Endothelial cell of umbilical vein (primary cell): ENCODE results near the gene LDLRAD2. TPM values are rescaled to one million over a fixed set of nuclear protein-coding genes. Genes with fewer than 3 reads are reported as not detected.

ENCODE experiments used
- BruUV-seq: library from RNA; stranded (reverse); fragments of 400-500 nt; replicated peaks from 2 replicates; lab custom pipeline; 2021; lab: Mats Ljungman, UMichigan
- CTCF ChIA-PET: fragments of 300-600, 350-600 bp; sonication (Branson Sonifier 250); formaldehyde crosslinking; loops from one replicate; lab custom pipeline; 2021; ENCODE audit warnings: antibody characterized with exemption, inconsistent platforms; lab: Charles Lee
- POLR2A ChIA-PET: fragments of 300-600, 350-600 bp; sonication (Branson Sonifier 250); formaldehyde crosslinking; loops from one replicate; lab custom pipeline; 2021; ENCODE audit warnings: antibody characterized with exemption, inconsistent platforms; lab: Charles Lee
- DNase-seq: peaks from one replicate; pipeline ENCODE4 v3.0.0-alpha.2; 2011; ENCODE audit warnings: low read depth, low spot score
- FAIRE-seq: peaks from 2 replicates; lab custom pipeline; 2011; peaks lifted over from hg19 to GRCh38; lab: Jason Lieb, UNC
- H2AFZ ChIP-seq: 2 replicates; pipeline ENCODE4 v1.6.0; 2012; ENCODE audit warnings: low read depth, low read length, control low read depth, inconsistent platforms
- H3K27ac ChIP-seq: 2 replicates; pipeline ENCODE4 v1.5.1; 2011; ENCODE audit warnings: low read depth, mild to moderate bottlenecking, control low read depth, low read length, moderate library complexity; ENCODE audit not compliant: insufficient read depth
- H3K27me3 ChIP-seq, 2 experiments: 2 replicates each; pipeline versions ENCODE4 v1.6.0 to v1.6.1; 2011; ENCODE audit warnings: low read length in 2 of 2, mixed read lengths in 1 of 2; ENCODE audit not compliant: control insufficient read depth in 2 of 2, insufficient read depth in 2 of 2
- H3K36me3 ChIP-seq, 2 experiments: 2 replicates in 1 of 2; 3 replicates in 1 of 2; pipeline ENCODE4 v1.5.1; 2011; ENCODE audit warnings: low read length in 2 of 2, mild to moderate bottlenecking in 1 of 2, moderate library complexity in 1 of 2; ENCODE audit not compliant: control insufficient read depth in 2 of 2, insufficient read depth in 2 of 2; ENCODE audit errors: extremely low read depth in 1 of 2
- H3K4me1 ChIP-seq: 3 replicates; pipeline ENCODE4 v1.5.1; 2011; ENCODE audit warnings: mild to moderate bottlenecking, low read length; ENCODE audit not compliant: control insufficient read depth, insufficient read depth; ENCODE audit errors: extremely low read depth
- H3K4me2 ChIP-seq: 2 replicates; pipeline ENCODE4 v1.6.1; 2011; ENCODE audit warnings: low read length, control low read depth, mixed read lengths; ENCODE audit not compliant: insufficient read depth
- H3K4me3 ChIP-seq, 3 experiments: fragments of 200-600 bp in 1 of 3; sonication (generic), shearing (Covaris generic) in 1 of 3; replicated peaks in 1 of 3; 2 replicates each; pipeline ENCODE4 v1.5.1; 2011 to 2016; ENCODE audit warnings: control low read depth in 3 of 3, low read length in 3 of 3, mild to moderate bottlenecking in 2 of 3, inconsistent platforms in 1 of 3, low read depth in 1 of 3, moderate library complexity in 1 of 3; ENCODE audit not compliant: insufficient read depth in 1 of 3
- H3K79me2 ChIP-seq: 2 replicates; pipeline ENCODE4 v1.6.0; 2012; ENCODE audit warnings: low read length, inconsistent platforms; ENCODE audit not compliant: control insufficient read depth, insufficient read depth
- H3K9ac ChIP-seq: replicated peaks from 2 replicates; pipeline ENCODE3; 2011; ENCODE audit warnings: low read length, control low read depth; ENCODE audit not compliant: insufficient read depth; ENCODE audit errors: extremely low read depth
- H3K9me1 ChIP-seq: replicated peaks from 3 replicates; pipeline ENCODE4 v1.6.0; 2011; ENCODE audit warnings: mild to moderate bottlenecking, low read length; ENCODE audit not compliant: control insufficient read depth, insufficient read depth; ENCODE audit errors: extremely low read depth
- H3K9me3 ChIP-seq: replicated peaks from 2 replicates; pipeline ENCODE4 v1.5.1; 2012; ENCODE audit warnings: low read length, inconsistent platforms; ENCODE audit not compliant: control insufficient read depth, insufficient read depth
- H4K20me1 ChIP-seq: replicated peaks from 2 replicates; pipeline ENCODE3; 2011; ENCODE audit warnings: mild to moderate bottlenecking, low read length; ENCODE audit not compliant: control insufficient read depth, insufficient read depth; ENCODE audit errors: extremely low read depth
- CTCF ChIP-seq, 2 donors: IDR thresholded peaks; 1 replicate in 1 of 2; 2 replicates in 1 of 2; pipeline ENCODE4 v1.5.1; 2011; ENCODE audit warnings: low read length in 2 of 2, mild to moderate bottlenecking in 2 of 2, moderate library complexity in 2 of 2, control low read depth in 1 of 2, inconsistent platforms in 1 of 2, low read depth in 1 of 2; ENCODE audit not compliant: insufficient read depth in 1 of 2; ENCODE audit errors: extremely low read depth in 1 of 2
- MYC ChIP-seq: IDR thresholded peaks from one replicate; pipeline ENCODE4 v1.6.1; 2011; ENCODE audit warnings: mild to moderate bottlenecking, low read depth, low read length
- dilution Hi-C: fragments of 300-500 bp; cut with MboI; formaldehyde crosslinking; loops from one replicate; pipeline ENCODE4 v1.15.0; 2019; ENCODE audit warnings: low sequenced_read_pairs; ENCODE audit not compliant: extremely low pct_ligation_motif_present
- intact Hi-C: fragments of 100-400 bp; cut with micrococcal nuclease; formaldehyde crosslinking; loops from one replicate; pipeline ENCODE4 v1.10.0; 2022
- polyA plus RNA-seq, 4 experiments: library from polyadenylated mRNA; depleted of rRNA in 3 of 4; stranded (reverse) in 3 of 4; unstranded in 1 of 4; fragments of >200 nt; gene quantifications; 2 replicates each; pipeline versions ENCODE4 v1.2.1 to v1.2.3, GENCODE V29; 2011 to 2012; ENCODE audit warnings: missing spikeins in 1 of 4
- total RNA-seq: library from RNA; stranded (reverse); gene quantifications from 2 replicates; pipeline ENCODE4 v1.2.3, GENCODE V29; 2021

The LDLRAD2 gene
- total and polyA plus RNA-seq, 2 donors (not counting 3 experiments of a cell fraction or from before 2014, with no cell fraction given): 0.44 TPM; not detected in 1

GRCh38 chr1:21782349-21782867 lies 29.7 kb upstream of the LDLRAD2 start:
- dilution Hi-C loops (no loop called here), intact Hi-C loops (loop anchor here (1.0 to 5.0 kb wide), 4 partner anchors 32 to 155 kb away; partner anchors contain the start of gene HSPG2)
- no TSS peak for BruUV-seq
- ChIA-PET CTCF (interaction anchor here (0.8 to 2.8 kb wide), 21 partner anchors 9 to 101 kb away, joined by 3 to 28 read pairs (median 6); no protein-coding TSS in a partner anchor), POLR2A (interaction anchor here (2.6 kb wide), 1 partner anchor 17 kb away, joined by 20 read pairs; no protein-coding TSS in a partner anchor)
- Histone ChIP-seq H3K9me1 (no peaks in the 10 kb centered on the region), H3K79me2 (peaks cover 45% of the 10 kb centered on the region), H3K36me3 (no peaks in the 10 kb centered on the region), H3K27ac (peak overlapping the region; percentile 99), H3K27me3 (no peaks in the 10 kb centered on the region), H3K4me1 (peaks cover 6% of the 10 kb centered on the region), H2AFZ (peak overlapping the region; percentile 23), H3K4me3 (peak overlapping the region; percentile 86 to 98 (median 97)), H3K9ac (peak overlapping the region; percentile 99), H3K4me2 (peak overlapping the region; percentile 78), H4K20me1 (no peaks in the 10 kb centered on the region), H3K9me3 (no peaks in the 10 kb centered on the region)
- FAIRE-seq (no peak), DNase-seq (peak; percentile 82)
- TF ChIP-seq CTCF (IDR thresholded peaks at IDR 0.05; ENCODE audit: extremely low read depth in 1 of 2, insufficient read depth in 1 of 2, low read depth in 1 of 2, low read length in 2 of 2): peak; percentile 23 to 47
- TF ChIP-seq MYC: no peak
